WTC11 (cell line): ENCODE data around the gene MOB3B. TPM values are rescaled to one million over a fixed set of nuclear protein-coding genes. Genes with fewer than 3 reads are reported as not detected.

ENCODE experiments used
- ATAC-seq: fragments of 200-7000 bp; cut with Tn5 transposase; 2 replicates; pipeline ENCODE4 v1.10.0; 2021; ENCODE audit warnings: mild to moderate bottlenecking, moderate library complexity
- CTCF ChIA-PET: fragments of 300-600 bp; sonication (Branson Sonifier 250); formaldehyde crosslinking; loops from one replicate; lab custom pipeline; 2021; ENCODE audit warnings: antibody characterized with exemption; lab: Charles Lee
- POLR2A ChIA-PET: fragments of 350-600 bp; sonication (Branson Sonifier 250); formaldehyde crosslinking; loops from one replicate; lab custom pipeline; 2021; ENCODE audit warnings: antibody characterized with exemption; lab: Charles Lee
- DNase-seq: peaks from one replicate; pipeline ENCODE4 v3.0.0; 2021; ENCODE audit warnings: low spot score
- H3K27ac Mint-ChIP-seq: 2 replicates; pipeline ENCODE4 v1.8.0; 2021; ENCODE audit warnings: mixed read lengths
- H3K27me3 Mint-ChIP-seq: 2 replicates; pipeline ENCODE4 v1.8.0; 2021; ENCODE audit warnings: low read depth, mild to moderate bottlenecking, moderate library complexity, mixed read lengths
- H3K36me3 Mint-ChIP-seq: 2 replicates; pipeline ENCODE4 v1.8.0; 2021; ENCODE audit warnings: mixed read lengths
- H3K4me1 Mint-ChIP-seq: 2 replicates; pipeline ENCODE4 v1.8.0; 2022; ENCODE audit warnings: mixed read lengths
- H3K4me3 Mint-ChIP-seq: 2 replicates; pipeline ENCODE4 v1.8.0; 2021; ENCODE audit warnings: mild to moderate bottlenecking, moderate library complexity, mixed read lengths
- H3K9me3 Mint-ChIP-seq: 2 replicates; pipeline ENCODE4 v1.8.0; 2021; ENCODE audit warnings: mixed read lengths
- AR ChIP-seq: fragments of 250-450 bp; sonication (Bioruptor Pico); IDR thresholded peaks from 2 replicates; pipeline ENCODE4 v1.9.0; 2021; ENCODE audit warnings: mild to moderate bottlenecking
- CREB1 ChIP-seq: sonication (generic); formaldehyde crosslinking; IDR thresholded peaks from 2 replicates; pipeline ENCODE4 v1.8.0; 2023; ENCODE audit warnings: mild to moderate bottlenecking, missing genetic modification reagents
- E2F5 ChIP-seq: sonication (generic); formaldehyde crosslinking; IDR thresholded peaks from 2 replicates; pipeline ENCODE4 v1.8.1; 2022; ENCODE audit warnings: mild to moderate bottlenecking, moderate library complexity, missing genetic modification reagents
- FOXJ3 ChIP-seq: sonication (generic); formaldehyde crosslinking; IDR thresholded peaks from 2 replicates; pipeline ENCODE4 v1.9.0; 2021; ENCODE audit warnings: missing genetic modification reagents, mild to moderate bottlenecking, borderline replicate concordance
- GTF2I ChIP-seq: fragments of 250-450 bp; sonication (Bioruptor Pico); conservative IDR thresholded peaks from 2 replicates; pipeline ENCODE4 v1.4.0; 2021; ENCODE audit warnings: mild to moderate bottlenecking
- NFATC4 ChIP-seq: fragments of 250-450 bp; sonication (Bioruptor Pico); IDR thresholded peaks from 2 replicates; pipeline ENCODE4 v1.9.0; 2021; ENCODE audit warnings: mild to moderate bottlenecking
- OVOL2 ChIP-seq: fragments of 250-450 bp; sonication (Bioruptor Pico); IDR thresholded peaks from 2 replicates; pipeline ENCODE4 v1.9.0; 2021; ENCODE audit warnings: mild to moderate bottlenecking, borderline replicate concordance
- PRDM15 ChIP-seq: sonication (generic); formaldehyde crosslinking; IDR thresholded peaks from 2 replicates; pipeline ENCODE4 v1.8.0; 2022; ENCODE audit warnings: missing genetic modification reagents
- SMAD3 ChIP-seq: sonication (generic); formaldehyde crosslinking; IDR thresholded peaks from 2 replicates; pipeline ENCODE4 v1.8.0; 2022; ENCODE audit warnings: missing genetic modification reagents, mild to moderate bottlenecking, borderline replicate concordance
- TCF7 ChIP-seq: sonication (generic); formaldehyde crosslinking; IDR thresholded peaks from 2 replicates; pipeline ENCODE4 v1.8.0; 2022; ENCODE audit warnings: mild to moderate bottlenecking, low read depth, missing genetic modification reagents, moderate library complexity
- TEAD1 ChIP-seq: sonication (generic); formaldehyde crosslinking; IDR thresholded peaks from 2 replicates; pipeline ENCODE4 v1.8.0; 2022; ENCODE audit warnings: mild to moderate bottlenecking, missing genetic modification reagents
- TP53 ChIP-seq: sonication (generic); formaldehyde crosslinking; IDR thresholded peaks from 2 replicates; pipeline ENCODE4 v1.8.1; 2023; ENCODE audit warnings: mild to moderate bottlenecking, missing genetic modification reagents
- USF2 ChIP-seq: sonication (generic); formaldehyde crosslinking; IDR thresholded peaks from 2 replicates; pipeline ENCODE4 v1.8.1; 2023; ENCODE audit warnings: mild to moderate bottlenecking, missing genetic modification reagents, moderate library complexity
- ZNF138 ChIP-seq: sonication (generic); formaldehyde crosslinking; conservative IDR thresholded peaks from 2 replicates; pipeline ENCODE4 v1.8.1; 2022; ENCODE audit warnings: mild to moderate bottlenecking, moderate library complexity, missing genetic modification reagents
- ZNF317 ChIP-seq: sonication (generic); formaldehyde crosslinking; IDR thresholded peaks from 2 replicates; pipeline ENCODE4 v1.8.1; 2023; ENCODE audit warnings: low read depth, mild to moderate bottlenecking, moderate library complexity, missing genetic modification reagents, borderline replicate concordance
- ZNF512 ChIP-seq: sonication (generic); formaldehyde crosslinking; IDR thresholded peaks from 2 replicates; pipeline ENCODE4 v1.8.1; 2022; ENCODE audit warnings: missing genetic modification reagents, borderline replicate concordance
- ZNF671 ChIP-seq: fragments of 250-450 bp; sonication (Bioruptor Pico); IDR thresholded peaks from 2 replicates; pipeline ENCODE4 v1.8.0; 2021; ENCODE audit warnings: mild to moderate bottlenecking
- total RNA-seq: library from RNA; stranded (reverse); gene quantifications from 3 replicates; pipeline ENCODE4 v1.2.3, GENCODE V29; 2021

Gene MOB3B
- total RNA-seq, 1 experiment from 2014 or later = 25.1 TPM

- Mint-ChIP-seq H3K9me3 (peaks cover 4% of the 10 kb centered on the region; the same call in 1 of the 2 replicates), H3K27me3 (no peaks in the 10 kb centered on the region), H3K4me3 (no peak overlapping the region; the same call in 1 of the 2 replicates), H3K36me3 (0 out of 2 replicates have a peak, but pooled peaks cover under 1% of the 10 kb centered on the region)
- TF ChIP-seq NFATC4 (CRISPR knock-in tag) (no peak), USF2 (CRISPR knock-in tag) (peak; percentile 19; the same call in 1 of the 2 replicates)
- TF ChIP-seq, all 79 proteins: peak for 1
- H3K4me1 Mint-ChIP-seq = peaks cover 73% of the 10 kb centered on the region
- ChIA-PET CTCF (interaction anchor here (2.1 kb wide), 1 partner anchor 163 kb away, joined by 6 read pairs; no protein-coding TSS in a partner anchor), POLR2A (no interaction called here)
- ATAC-seq (no peak), DNase-seq (no peak)
- peak overlapping the region; percentile 93 for H3K27ac Mint-ChIP-seq
Observed at GRCh38 chr9:27365707-27366376, 163.8 kb downstream of the MOB3B start.

- Mint-ChIP-seq H3K4me1 (peaks cover 50% of the 10 kb centered on the region), H3K4me3 (no peak overlapping the region), H3K36me3 (peaks cover 10% of the 10 kb centered on the region), H3K9me3 (no peaks in the 10 kb centered on the region), H3K27me3 (no peaks in the 10 kb centered on the region; the same call in 1 of the 2 replicates), H3K27ac (peak overlapping the region; percentile 42; the same call in 1 of the 2 replicates)
- ChIA-PET POLR2A (no interaction called here), CTCF (no interaction called here)
- TF ChIP-seq ZNF317 (no peak), SMAD3 (no peak), GTF2I (CRISPR knock-in tag) (no peak), CREB1 (CRISPR knock-in tag) (no peak), E2F5 (no peak), ZNF512 (CRISPR knock-in tag) (no peak), AR (CRISPR knock-in tag) (no peak), OVOL2 (CRISPR knock-in tag) (no peak), ZNF671 (CRISPR knock-in tag) (no peak), ZNF138 (CRISPR knock-in tag) (no peak), PRDM15 (CRISPR knock-in tag) (no peak), FOXJ3 (CRISPR knock-in tag) (no peak), TEAD1 (no peak), TP53 (CRISPR knock-in tag) (no peak), TCF7 (CRISPR knock-in tag) (no peak)
- ATAC-seq = no peak
- DNase-seq = no peak
Observed at GRCh38 chr9:27362447-27363210, 167.0 kb downstream of the MOB3B start.
